Measurements from ENCODE around the gene PLK5.
"Not testable (repeated sequence)": the region's sequence is repeated elsewhere in the genome, so short reads cannot be mapped to it uniquely, and the experiment has no call there.

PLK5 gene

DNA sequence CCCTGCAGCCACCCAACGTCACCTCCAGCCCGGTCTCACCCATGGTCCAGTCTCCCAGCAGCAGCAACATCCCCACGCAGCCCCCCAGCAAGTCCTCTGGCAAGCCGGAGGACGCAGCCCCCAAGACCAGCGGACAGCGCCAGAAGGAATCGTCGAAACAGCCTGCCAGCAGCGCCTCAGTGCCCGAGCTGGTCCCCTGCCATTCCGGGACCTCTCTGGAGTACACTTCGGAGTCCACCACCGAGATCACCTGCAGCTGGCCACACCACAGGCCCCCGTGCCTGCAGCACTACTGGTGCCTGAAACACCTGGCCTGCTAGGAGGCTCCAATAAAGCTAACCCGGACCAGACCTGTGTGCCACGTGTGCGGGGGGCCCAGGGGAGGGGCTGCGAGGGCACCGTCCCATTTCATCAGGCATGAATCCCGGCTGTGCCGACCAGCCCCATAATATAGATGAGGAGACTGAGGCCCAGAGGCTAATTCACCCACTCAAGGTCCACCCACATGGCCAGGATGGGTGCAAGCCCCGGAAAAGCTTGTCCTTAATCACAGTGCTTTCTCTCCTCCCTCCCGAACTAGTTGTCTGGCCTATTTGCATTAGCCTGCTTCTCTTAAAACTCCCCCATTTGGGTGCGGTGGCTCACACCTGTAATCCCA lies 26.2 kb upstream of the PLK5 start:
- no peaks in the 10 kb centered on the region for H3K9me3 Mint-ChIP-seq
- H3K4me1 Mint-ChIP-seq (ENCODE audit: low read depth): peaks cover 2% of the 10 kb centered on the region
- H3K36me3 Mint-ChIP-seq (ENCODE audit: low read depth): no peaks in the 10 kb centered on the region
- no peak overlapping the region for H3K27ac Mint-ChIP-seq
- peaks cover 2% of the 10 kb centered on the region for H3K27me3 Mint-ChIP-seq
- no peak overlapping the region for H3K4me3 Mint-ChIP-seq
- DNase-seq: no peak

DNA sequence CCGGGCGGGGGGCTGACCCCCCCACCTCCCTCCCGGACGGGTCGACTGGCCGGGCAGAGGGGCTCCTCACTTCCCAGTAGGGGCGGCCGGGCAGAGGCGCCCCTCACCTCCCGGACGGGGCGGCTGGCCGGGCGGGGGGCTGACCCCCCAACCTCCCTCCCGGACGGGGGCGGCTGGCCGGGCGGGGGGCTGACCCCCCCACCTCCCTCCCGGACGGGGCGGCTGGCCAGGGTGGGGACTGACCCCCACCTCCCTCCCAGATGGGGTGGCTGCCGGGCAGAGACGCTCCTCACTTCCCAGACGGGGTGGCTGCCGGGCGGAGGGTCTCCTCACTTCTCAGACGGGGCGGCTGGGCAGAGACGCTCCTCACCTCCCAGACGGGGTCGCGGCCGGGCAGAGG lies 24.6 kb upstream of the PLK5 start:
- not testable (repeated sequence) for H3K27ac Mint-ChIP-seq; DNase-seq; H3K36me3 Mint-ChIP-seq (ENCODE audit: low read depth); H3K4me3 Mint-ChIP-seq; H3K9me3 Mint-ChIP-seq; H3K4me1 Mint-ChIP-seq (ENCODE audit: low read depth)
- H3K27me3 Mint-ChIP-seq: peaks cover 11% of the 10 kb centered on the region

DNA sequence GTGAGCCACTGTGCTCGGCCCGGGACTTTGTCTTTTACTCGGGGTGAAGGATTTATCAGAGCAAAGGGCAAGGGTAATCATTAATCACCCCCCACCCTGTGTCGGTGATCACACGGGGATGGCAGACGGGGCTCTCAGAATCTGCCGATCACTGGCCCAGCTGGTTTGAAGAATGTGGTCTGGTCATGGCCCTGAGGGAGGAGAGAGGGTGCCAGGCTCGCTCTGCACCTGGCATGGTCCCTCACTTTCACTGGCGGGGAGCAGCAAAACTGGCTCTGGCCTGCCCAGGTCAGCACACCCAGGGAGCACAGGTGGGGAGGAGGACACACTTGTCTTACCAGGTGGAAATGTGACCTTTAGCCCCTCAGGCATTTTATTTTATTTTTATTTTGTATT lies 22.7 kb upstream of the PLK5 start:
- H3K36me3 Mint-ChIP-seq (ENCODE audit: low read depth): peaks cover 2% of the 10 kb centered on the region
- peaks cover 14% of the 10 kb centered on the region for H3K27me3 Mint-ChIP-seq
- H3K27ac Mint-ChIP-seq: no peak overlapping the region
- H3K4me3 Mint-ChIP-seq: no peak overlapping the region
- H3K4me1 Mint-ChIP-seq (ENCODE audit: low read depth): peaks cover 10% of the 10 kb centered on the region
- DNase-seq: no peak
- no peaks in the 10 kb centered on the region for H3K9me3 Mint-ChIP-seq

DNA sequence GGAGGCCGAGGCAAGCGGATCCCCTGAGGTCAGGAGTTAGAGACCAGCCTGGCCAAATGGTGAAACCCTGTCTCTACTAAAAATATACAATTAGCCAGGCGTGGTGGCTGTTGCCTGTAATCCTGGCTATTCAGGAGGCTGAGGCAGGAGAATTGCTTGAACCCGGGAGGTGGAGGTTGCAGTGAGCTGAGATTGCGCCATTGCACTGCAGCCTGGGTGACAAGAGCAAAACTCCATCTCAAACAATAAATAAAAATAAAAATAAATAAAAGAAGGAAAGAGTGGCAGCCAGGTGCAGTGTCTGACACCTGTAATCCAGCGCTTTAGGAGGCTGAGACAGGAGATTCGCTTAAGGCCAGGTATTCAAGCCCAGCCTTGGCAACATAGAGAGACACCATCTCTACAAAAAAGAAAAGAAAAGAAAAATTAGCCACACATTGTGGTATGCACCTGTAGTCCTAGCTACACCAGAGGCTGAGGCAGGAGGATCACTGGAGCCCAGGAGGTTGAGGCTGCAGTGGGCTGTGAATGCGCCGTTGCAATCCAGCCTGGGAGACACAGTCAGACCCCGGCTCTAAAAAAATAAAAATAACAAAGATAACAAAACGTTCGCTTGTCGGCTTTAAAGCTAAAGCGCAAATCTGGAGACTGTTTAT lies 21.3 kb upstream of the PLK5 start:
- DNase-seq: no peak
- no peaks in the 10 kb centered on the region for H3K9me3 Mint-ChIP-seq
- peaks cover 12% of the 10 kb centered on the region for H3K4me1 Mint-ChIP-seq (ENCODE audit: low read depth)
- H3K4me3 Mint-ChIP-seq: no peak overlapping the region
- peaks cover 14% of the 10 kb centered on the region for H3K27me3 Mint-ChIP-seq
- peaks cover 2% of the 10 kb centered on the region for H3K36me3 Mint-ChIP-seq (ENCODE audit: low read depth)
- H3K27ac Mint-ChIP-seq: no peak overlapping the region

DNA sequence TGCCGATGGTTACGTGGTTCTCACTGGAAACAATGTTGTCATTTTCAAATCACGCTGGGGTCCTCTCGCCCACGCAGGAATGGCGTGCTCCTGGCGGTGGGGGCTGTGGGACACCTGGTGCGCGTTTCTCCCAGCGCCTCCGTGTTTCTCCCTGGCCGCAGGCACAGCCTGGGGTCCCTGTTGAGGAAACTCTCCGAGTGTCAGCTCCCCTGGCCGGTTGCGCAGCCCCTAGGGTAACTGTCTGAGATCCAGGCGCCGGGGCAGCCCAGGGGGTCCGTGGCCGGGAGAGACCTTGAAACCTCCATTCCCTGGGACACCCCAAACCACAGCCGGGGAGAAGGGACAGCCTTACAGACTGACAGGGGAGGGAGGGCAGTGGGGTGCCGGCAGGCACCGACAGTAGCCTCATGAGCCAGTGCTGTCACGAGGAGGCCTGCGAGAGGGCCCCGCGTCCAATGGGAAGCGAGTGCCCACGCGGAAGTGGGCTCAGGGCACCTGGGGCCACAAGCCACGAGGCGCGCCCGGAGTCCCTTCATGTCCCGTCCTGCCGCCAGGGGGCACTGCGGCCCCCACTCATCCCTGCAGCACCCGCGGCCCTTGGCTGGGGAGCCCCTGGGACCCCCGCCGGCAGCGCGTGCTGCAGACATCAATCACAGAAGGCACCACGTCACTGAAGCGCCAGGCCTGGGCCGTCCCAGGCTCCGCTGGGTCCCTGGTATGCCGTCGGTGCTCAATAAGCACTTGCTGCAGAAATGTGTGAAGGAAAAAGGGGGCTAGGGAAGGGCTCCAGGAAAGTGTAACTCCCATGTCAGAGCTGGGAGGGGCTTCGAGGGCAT lies 20.6 kb upstream of the PLK5 start:
- Mint-ChIP-seq H3K4me3 (no peak overlapping the region), H3K4me1 (ENCODE audit: low read depth) (peaks cover 17% of the 10 kb centered on the region), H3K27ac (no peak overlapping the region), H3K36me3 (ENCODE audit: low read depth) (peaks cover 2% of the 10 kb centered on the region), H3K9me3 (no peaks in the 10 kb centered on the region), H3K27me3 (peaks cover 14% of the 10 kb centered on the region)
- DNase-seq: peak; percentile 83

DNA sequence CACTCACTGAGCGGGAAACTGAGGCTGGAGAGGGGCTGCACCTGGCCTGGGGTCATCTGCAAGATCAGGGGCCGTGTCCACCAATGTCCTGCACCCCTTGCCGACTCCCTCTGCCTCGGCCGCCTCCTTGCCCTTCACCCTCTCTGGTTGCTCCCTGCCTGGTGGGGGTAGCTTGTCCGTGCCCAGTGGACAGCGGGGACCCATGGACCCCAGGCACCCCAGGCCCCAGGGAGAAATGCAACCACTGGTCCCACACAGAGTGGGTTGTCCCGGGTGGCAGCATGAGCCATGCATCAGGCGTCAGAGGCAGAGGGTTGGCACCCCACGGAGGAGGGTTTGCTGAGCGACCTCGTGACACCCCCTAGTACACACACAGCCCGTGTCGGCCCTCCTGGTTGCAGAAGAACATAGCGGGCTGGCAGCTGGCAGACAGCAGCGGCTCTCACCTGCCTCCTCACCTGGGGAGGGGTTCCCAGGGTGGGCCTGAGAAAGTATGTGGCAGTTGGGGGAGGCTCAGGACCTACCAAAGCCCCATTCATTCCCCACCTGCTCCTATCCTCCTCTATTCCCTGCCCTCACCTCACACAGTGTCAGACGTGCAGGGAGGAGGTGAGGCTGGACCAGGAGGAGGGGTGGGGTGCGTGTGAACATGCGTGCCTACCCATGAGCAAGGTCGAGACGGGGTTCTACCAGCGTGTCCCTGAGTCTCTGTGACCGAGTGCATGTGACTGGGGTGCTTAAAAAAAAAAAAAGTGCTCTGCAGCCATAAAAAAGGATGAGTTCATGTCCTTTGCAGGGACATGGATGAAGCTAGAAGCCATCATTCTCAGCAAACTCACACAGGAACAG lies 19.7 kb upstream of the PLK5 start:
- Mint-ChIP-seq H3K27me3 (peaks cover 14% of the 10 kb centered on the region), H3K4me1 (ENCODE audit: low read depth) (peaks cover 18% of the 10 kb centered on the region), H3K4me3 (no peak overlapping the region), H3K36me3 (ENCODE audit: low read depth) (peaks cover 2% of the 10 kb centered on the region), H3K27ac (no peak overlapping the region), H3K9me3 (no peaks in the 10 kb centered on the region)
- DNase-seq: no peak

DNA sequence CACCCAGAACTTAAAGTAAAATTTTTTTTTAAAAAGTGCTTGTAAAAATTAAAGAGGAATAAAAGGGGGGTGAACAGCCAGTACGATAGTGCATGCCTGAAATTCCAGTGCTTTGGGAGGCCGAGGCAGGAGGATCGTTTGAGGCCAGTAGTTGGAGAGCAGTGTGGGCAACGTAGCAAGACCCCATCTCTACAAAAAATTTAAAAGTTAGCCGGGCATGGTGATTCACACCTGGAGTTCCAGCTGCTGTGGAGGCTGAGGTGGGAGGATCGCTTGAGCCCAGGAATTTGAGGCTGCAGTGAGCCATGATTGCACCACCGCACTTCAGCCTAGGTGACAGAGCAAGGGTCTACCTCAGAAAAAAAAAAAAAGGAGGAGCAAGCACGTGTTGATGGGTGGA lies 18.9 kb upstream of the PLK5 start:
- Mint-ChIP-seq H3K36me3 (ENCODE audit: low read depth) (peaks cover 4% of the 10 kb centered on the region), H3K9me3 (no peaks in the 10 kb centered on the region), H3K27ac (no peak overlapping the region), H3K27me3 (peaks cover 14% of the 10 kb centered on the region), H3K4me1 (ENCODE audit: low read depth) (peaks cover 23% of the 10 kb centered on the region), H3K4me3 (no peak overlapping the region)
- DNase-seq: no peak

DNA sequence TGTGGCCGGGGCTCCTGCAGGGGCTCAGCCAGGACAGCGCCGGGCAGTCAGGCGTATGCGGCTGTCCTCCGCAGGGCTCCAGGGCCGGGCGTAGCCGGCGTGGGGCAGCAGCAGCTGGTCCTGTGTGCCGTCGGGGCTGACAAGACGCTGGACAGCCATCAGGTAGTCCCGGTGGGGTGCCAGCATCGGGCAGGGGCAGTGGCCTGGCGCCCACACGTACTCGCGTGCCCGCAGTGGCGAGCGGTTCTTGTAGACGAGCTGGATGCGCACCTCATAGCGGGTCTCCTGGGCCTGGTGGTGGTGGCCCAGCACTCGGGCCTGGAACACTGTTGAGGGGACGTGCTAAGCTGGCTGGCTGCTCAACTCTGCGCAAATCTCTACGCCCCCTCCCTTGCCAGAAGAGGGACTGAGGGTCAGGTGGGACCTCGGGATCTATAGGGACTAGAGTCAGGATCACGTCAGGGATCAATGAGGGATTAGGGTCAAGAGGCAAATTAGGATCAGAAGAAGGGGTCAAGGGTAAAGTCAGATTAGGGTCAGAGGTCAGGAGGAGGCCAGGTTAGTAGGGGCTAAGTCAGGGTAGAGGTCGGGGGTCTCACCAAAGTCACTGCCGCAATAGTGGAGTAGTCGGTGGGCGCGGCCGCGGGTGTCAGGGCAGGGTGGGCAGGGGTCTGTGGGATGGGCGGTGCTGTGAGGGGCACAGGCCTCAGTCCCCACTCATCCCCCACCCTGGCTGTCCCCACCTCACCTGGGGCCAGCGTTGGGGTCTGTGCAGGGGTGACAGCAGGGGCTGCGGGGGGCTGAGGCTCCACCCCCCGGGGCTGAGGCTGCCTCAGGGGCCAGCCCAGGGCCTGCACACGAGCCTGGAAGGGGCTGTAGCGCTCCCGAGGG lies 17.6 kb upstream of the PLK5 start:
- H3K9me3 Mint-ChIP-seq: no peaks in the 10 kb centered on the region
- no peak overlapping the region for H3K4me3 Mint-ChIP-seq
- peak overlapping the region; percentile 45 for H3K27ac Mint-ChIP-seq
- no peak for DNase-seq
- peaks cover 28% of the 10 kb centered on the region for H3K4me1 Mint-ChIP-seq (ENCODE audit: low read depth)
- peaks cover 14% of the 10 kb centered on the region for H3K27me3 Mint-ChIP-seq
- H3K36me3 Mint-ChIP-seq (ENCODE audit: low read depth): peaks cover 4% of the 10 kb centered on the region

DNA sequence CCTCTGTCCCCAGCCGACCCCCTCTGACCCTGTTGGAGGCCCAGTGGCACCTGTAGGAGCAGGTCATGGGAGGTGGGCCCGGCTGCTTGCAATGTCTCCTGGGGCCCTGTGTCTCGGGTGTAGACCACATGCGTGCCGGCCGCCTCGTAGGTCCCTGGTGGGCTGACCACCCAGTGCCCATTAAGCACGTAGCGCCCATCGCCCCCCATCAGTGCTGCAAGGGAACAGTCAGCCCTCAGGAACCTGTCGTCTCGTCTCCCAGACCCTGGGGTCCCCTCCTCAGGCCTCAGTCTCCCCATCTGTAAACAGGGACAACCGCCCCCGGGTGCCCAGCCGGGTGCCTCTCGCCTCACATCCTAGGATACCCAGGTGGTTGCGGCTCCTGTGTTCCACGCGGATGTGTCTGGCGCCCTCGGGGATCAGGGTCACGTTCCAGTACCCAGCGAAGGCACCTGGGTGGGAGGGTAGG lies 16.7 kb upstream of the PLK5 start:
- Mint-ChIP-seq H3K27ac (no peak overlapping the region), H3K9me3 (no peaks in the 10 kb centered on the region), H3K4me1 (ENCODE audit: low read depth) (peaks cover 29% of the 10 kb centered on the region), H3K27me3 (peaks cover 14% of the 10 kb centered on the region), H3K36me3 (ENCODE audit: low read depth) (peaks cover 4% of the 10 kb centered on the region), H3K4me3 (no peak overlapping the region)
- DNase-seq: no peak

DNA sequence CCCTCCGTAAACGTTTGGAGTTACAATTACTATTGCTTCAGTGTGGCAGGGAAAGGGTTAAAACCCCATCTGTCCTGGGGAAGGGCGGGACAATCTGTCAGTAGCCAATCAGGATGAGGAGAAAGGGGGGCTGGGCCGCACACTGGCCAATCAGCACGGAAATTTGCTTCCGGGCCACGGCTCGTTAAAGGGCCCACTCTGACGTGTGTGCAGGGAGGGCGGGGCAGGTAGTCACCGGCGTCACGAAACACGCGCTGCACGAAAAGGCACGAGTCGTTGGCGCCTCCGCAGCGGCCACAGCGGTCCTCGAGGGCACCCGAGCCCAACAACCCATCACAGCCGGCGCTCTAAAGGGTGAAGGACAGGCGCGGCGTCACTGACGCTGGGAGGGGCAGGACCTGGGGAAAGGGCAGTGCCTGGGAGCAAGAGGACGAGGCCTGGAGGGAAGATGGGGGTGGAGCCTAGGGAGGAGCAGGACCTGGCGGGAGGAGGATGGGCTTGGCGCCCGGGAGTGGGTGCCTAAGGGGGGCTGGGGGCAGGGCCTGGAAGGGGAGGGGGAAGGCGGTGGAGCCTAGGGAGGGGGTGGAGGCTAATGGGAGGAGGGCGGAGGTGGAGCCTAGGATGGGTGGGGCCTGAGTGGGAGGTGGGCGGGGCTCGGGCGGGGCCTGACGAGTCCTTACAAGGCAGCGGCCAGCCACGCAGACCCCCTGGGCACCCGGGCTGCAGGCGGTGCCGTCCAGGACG lies 15.9 kb upstream of the PLK5 start:
- peak; percentile 92 for DNase-seq
- Mint-ChIP-seq H3K27ac (peak overlapping the region; percentile 89), H3K36me3 (ENCODE audit: low read depth) (peaks cover 4% of the 10 kb centered on the region), H3K4me1 (ENCODE audit: low read depth) (peaks cover 30% of the 10 kb centered on the region), H3K4me3 (peak overlapping the region; percentile 77), H3K9me3 (no peaks in the 10 kb centered on the region), H3K27me3 (peaks cover 9% of the 10 kb centered on the region)

DNA sequence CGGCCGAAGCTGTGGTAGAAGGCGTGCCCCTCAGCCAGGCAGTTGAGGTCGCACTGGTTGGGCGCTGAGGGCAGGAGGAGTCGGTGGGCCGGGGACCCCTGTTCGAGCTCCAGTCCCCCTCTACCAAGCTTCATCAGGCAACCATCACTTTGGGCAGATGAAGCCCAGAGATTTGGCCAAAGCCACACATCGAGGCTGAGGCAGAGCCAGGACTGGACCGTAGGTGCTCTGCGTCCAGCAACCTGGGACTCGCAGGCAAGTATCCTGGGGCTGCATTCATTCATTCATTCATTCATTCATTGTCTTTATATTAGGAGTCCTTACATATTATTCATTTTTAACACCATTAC lies 15.4 kb upstream of the PLK5 start:
- H3K27me3 Mint-ChIP-seq: peaks cover 6% of the 10 kb centered on the region

DNA sequence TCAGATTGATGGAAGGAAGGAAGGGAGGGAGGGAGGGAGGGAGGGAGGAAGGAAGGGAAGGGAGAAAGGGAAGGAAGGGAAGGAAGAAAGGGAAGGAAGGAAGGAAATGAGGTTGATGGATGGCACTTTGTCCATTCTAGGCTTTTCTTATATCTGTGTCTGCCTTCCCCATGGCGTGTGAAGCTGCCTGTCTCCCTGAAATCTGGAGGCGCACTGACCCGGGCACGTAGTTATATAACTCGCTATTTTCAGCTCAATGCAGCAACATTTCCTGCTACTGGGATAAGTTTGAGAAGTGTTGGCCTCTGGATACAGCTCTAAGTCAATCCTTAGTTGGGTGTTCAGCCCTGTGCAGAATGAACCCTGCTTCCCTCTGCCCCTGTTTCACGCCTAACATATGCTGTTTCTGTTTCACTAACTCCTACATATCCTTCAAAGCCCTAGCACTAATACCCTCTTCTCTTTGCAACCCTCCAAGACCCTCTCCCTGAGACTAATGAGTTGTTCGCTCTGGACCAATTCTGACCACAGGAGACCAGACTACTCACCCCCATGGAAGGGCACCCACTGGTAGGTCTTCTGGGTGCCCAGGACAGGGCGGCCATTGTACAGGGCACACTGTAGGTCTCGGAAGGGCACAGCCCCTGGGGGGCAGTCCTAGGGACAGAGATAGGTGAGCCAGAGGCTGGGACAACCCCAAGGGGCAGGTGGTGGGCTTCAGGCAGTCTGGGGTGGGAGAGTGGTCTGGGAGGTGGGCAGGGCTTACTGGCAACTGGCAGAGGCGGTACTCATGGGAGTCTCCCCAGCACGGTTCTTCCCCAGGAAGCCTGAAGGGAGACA lies 14.1 kb upstream of the PLK5 start:
- Mint-ChIP-seq H3K36me3 (ENCODE audit: low read depth) (peaks cover 4% of the 10 kb centered on the region), H3K4me1 (ENCODE audit: low read depth) (peaks cover 25% of the 10 kb centered on the region), H3K27me3 (peaks cover 3% of the 10 kb centered on the region), H3K27ac (no peak overlapping the region), H3K9me3 (no peaks in the 10 kb centered on the region), H3K4me3 (no peak overlapping the region)
- DNase-seq: no peak

More for the DNA sequence above, 15.4 kb upstream of the PLK5 start:
- Mint-ChIP-seq H3K4me1 (ENCODE audit: low read depth) (peaks cover 27% of the 10 kb centered on the region), H3K4me3 (no peak overlapping the region), H3K36me3 (ENCODE audit: low read depth) (peaks cover 4% of the 10 kb centered on the region), H3K27ac (no peak overlapping the region), H3K9me3 (no peaks in the 10 kb centered on the region)
- DNase-seq: no peak
